Smooth muscle cell (in vitro differentiated cells): Measurements from ENCODE around the gene LSAMP. TPM values are rescaled to one million over a fixed set of nuclear protein-coding genes. Genes with fewer than 3 reads are reported as not detected.

Experiments used
- DNase-seq: peaks from one replicate; lab custom pipeline; 2025; ENCODE audit not compliant: unreplicated experiment; lab: John Stamatoyannopoulos, UW
- H2AFZ ChIP-seq: fragments of 200-600 bp; sonication (generic); 2 replicates; pipeline ENCODE4 v1.6.0; 2016; ENCODE audit warnings: antibody characterized with exemption, low read depth, mild to moderate bottlenecking
- H3F3A ChIP-seq: fragments of 200-600 bp; sonication (generic); 2 replicates; pipeline ENCODE4 v1.6.0; 2017; ENCODE audit warnings: antibody characterized with exemption, low read depth
- H3K27ac ChIP-seq: fragments of 200-600 bp; sonication (generic); 2 replicates; pipeline ENCODE4 v1.5.1; 2016; ENCODE audit warnings: low read depth, mild to moderate bottlenecking
- H3K27me3 ChIP-seq: fragments of 200-600 bp; sonication (generic); 2 replicates; pipeline ENCODE4 v1.6.1; 2016; ENCODE audit warnings: low read depth, mild to moderate bottlenecking
- H3K36me3 ChIP-seq: fragments of 200-600 bp; sonication (generic); 2 replicates; pipeline ENCODE4 v1.5.1; 2016; ENCODE audit warnings: low read depth
- H3K4me1 ChIP-seq: fragments of 200-600 bp; sonication (generic); 2 replicates; pipeline ENCODE4 v1.5.1; 2016; ENCODE audit warnings: low read depth
- H3K4me2 ChIP-seq: fragments of 200-600 bp; sonication (generic); 2 replicates; pipeline ENCODE4 v1.6.0; 2016; ENCODE audit warnings: mild to moderate bottlenecking
- H3K4me3 ChIP-seq: fragments of 200-600 bp; sonication (generic); 2 replicates; pipeline ENCODE4 v1.5.1; 2016; ENCODE audit warnings: mild to moderate bottlenecking
- H3K79me2 ChIP-seq: fragments of 200-600 bp; sonication (generic); 2 replicates; pipeline ENCODE4 v1.6.0; 2016; ENCODE audit warnings: low read depth, mild to moderate bottlenecking
- H3K9ac ChIP-seq: fragments of 200-600 bp; sonication (generic); 2 replicates; pipeline ENCODE4 v1.6.0; 2016; ENCODE audit warnings: low read depth
- H3K9me3 ChIP-seq: fragments of 200-600 bp; sonication (generic); replicated peaks from 2 replicates; pipeline ENCODE4 v1.5.1; 2016; ENCODE audit warnings: low read depth
- H4K20me1 ChIP-seq: fragments of 200-600 bp; sonication (generic); 2 replicates; pipeline ENCODE4 v1.6.0; 2016; ENCODE audit warnings: low read depth
- CTCF ChIP-seq: fragments of 200-600 bp; sonication (generic); IDR thresholded peaks from 2 replicates; pipeline ENCODE4 v1.5.1; 2017; ENCODE audit warnings: borderline replicate concordance, mild to moderate bottlenecking, antibody characterized with exemption; ENCODE audit not compliant: insufficient read depth, poor library complexity, severe bottlenecking
- WGBS: methylation state at CpG from one replicate; pipeline ENCODE4 v1.1.7; 2016; ENCODE audit warnings: low lambda C conversion rate; 5-methylcytosine and 5-hydroxymethylcytosine counted together
- polyA plus RNA-seq: library from polyadenylated mRNA; unstranded; fragments of >200 nt; fragmentation: Nextera tagmentation; extraction: Ambion mirVana; gene quantifications from 2 replicates; pipeline ENCODE4 v1.2.1, GENCODE V29; 2016
- total RNA-seq: library from RNA; depleted of rRNA; stranded (reverse); fragments of >200 nt; gene quantifications from 2 replicates; pipeline ENCODE4 v1.2.3, GENCODE V29; 2014

Gene LSAMP
- total and polyA plus RNA-seq, 2 experiments from 2014 or later: 11.2 to 13.6 TPM

DNA sequence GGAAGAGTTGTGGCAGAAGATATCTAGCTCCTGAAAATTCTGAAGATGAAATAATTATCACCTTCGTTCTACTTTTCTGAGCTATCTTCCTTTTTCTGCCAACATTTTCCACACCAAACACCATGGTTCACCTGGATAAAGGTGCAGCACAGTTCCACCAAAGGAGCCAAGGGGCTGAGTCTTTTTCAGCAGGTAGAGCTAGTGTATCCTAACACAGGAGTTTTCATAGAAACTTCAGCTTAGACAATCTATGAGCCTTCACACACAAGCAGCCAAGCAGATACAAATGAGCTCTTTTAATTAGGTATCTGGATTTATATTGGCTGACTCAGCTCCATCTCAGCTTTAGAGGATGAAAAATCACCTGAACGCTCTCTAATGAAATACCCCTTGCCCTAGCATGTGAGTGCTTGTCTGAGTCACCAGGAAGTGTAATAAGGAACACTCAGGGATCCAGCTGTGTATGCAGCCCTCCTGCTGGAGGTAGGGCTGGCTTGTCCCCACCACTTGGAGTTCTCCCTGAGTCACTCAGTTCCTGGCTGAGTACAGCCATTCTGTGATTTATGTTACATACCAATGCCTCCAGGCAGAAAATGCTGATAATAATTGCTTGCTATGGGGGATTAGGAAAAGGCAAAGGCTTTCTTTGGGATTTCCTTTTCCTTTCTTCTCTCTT, 385.7 kb downstream of the LSAMP start:
- Histone ChIP-seq H3K4me1 (peaks cover 6% of the 10 kb centered on the region), H3K27me3 (no peaks in the 10 kb centered on the region), H3F3A (no peaks in the 10 kb centered on the region), H4K20me1 (no peaks in the 10 kb centered on the region), H2AFZ (no peak overlapping the region), H3K4me3 (no peak overlapping the region), H3K9ac (no peak overlapping the region), H3K9me3 (no peaks in the 10 kb centered on the region), H3K27ac (peak overlapping the region; percentile 42), H3K4me2 (no peak overlapping the region), H3K36me3 (no peaks in the 10 kb centered on the region), H3K79me2 (no peaks in the 10 kb centered on the region)
- DNase-seq: no peak
- WGBS: 47% methylated on average over 2 of the region's 2 CpGs
- no peak for TF ChIP-seq CTCF

DNA sequence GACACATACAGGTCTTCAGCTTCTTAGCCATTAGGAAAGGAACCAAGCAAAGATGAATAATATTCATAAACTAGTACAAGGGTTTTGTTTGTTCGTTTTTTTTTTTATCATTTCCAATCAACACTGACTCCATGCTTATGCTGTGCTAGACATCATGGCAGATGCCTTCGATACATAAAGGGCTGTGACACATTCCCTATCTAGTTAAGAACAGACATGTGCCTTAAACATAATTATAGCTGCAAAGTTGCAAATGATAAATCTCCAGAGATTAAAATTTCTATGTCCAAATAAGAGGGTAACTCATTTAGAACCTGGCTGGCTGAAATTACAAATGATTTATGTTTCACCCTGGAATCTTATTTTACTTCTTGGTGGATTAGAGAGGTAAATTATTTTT, 386.4 kb downstream of the LSAMP start:
- no peaks in the 10 kb centered on the region for H3K9me3 ChIP-seq
- no peak for TF ChIP-seq CTCF

DNA sequence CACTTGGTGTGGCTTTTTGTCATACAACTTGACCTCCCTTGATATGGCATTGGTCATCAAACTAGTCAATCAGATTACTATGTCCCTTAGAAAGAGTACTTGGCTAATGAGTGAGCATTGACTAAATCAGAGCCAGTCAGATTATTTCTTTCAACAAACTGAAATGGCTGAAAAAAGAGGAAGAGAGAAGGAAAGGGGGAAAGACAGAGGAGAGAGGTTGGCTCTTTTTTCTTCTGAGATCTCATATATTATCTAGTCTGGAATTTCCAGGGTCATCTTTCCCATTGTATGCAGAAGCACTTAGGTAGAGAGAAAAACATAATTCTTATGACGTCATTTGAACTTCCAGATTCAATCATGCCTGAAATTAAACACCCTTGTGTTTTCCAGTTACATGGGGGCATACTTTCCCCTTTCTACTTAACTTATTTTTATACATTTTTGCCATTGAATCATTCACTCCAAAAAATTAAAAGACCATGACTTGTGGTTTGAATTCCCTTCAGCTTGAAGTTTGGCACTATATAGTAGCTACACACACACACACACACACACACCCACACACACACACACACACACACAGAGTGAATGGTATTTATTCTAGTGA, 387.8 kb downstream of the LSAMP start:
- H3K9ac ChIP-seq: no peak overlapping the region
- H2AFZ ChIP-seq: no peak overlapping the region
- no peak for TF ChIP-seq CTCF
- no peak overlapping the region for H3K4me3 ChIP-seq
- no peaks in the 10 kb centered on the region for H3F3A ChIP-seq
- H3K27me3 ChIP-seq: no peaks in the 10 kb centered on the region
- no peak overlapping the region for H3K4me2 ChIP-seq
- peaks cover 6% of the 10 kb centered on the region for H3K4me1 ChIP-seq
- no peak for DNase-seq
- 83% methylated on average over 1 of the region's 1 CpG for WGBS
- H3K36me3 ChIP-seq: no peaks in the 10 kb centered on the region
- no peaks in the 10 kb centered on the region for H3K79me2 ChIP-seq
- H3K27ac ChIP-seq: no peak overlapping the region
- no peaks in the 10 kb centered on the region for H3K9me3 ChIP-seq
- no peaks in the 10 kb centered on the region for H4K20me1 ChIP-seq

More for the DNA sequence above, 386.4 kb downstream of the LSAMP start:
- Histone ChIP-seq H4K20me1 (no peaks in the 10 kb centered on the region), H3K36me3 (no peaks in the 10 kb centered on the region), H3K4me1 (peaks cover 6% of the 10 kb centered on the region), H3K4me2 (no peak overlapping the region), H3K27ac (no peak overlapping the region), H3K4me3 (no peak overlapping the region), H3K79me2 (no peaks in the 10 kb centered on the region), H3K27me3 (no peaks in the 10 kb centered on the region), H3F3A (no peaks in the 10 kb centered on the region), H3K9ac (no peak overlapping the region), H2AFZ (no peak overlapping the region)
- WGBS: 80% methylated on average over 2 of the region's 2 CpGs
- no peak for DNase-seq

- Histone ChIP-seq H3K27ac (no peak overlapping the region), H2AFZ (no peak overlapping the region), H3K36me3 (no peaks in the 10 kb centered on the region), H3K9ac (no peak overlapping the region), H4K20me1 (no peaks in the 10 kb centered on the region), H3K4me3 (no peak overlapping the region), H3K9me3 (no peaks in the 10 kb centered on the region), H3K4me1 (peaks cover 6% of the 10 kb centered on the region), H3K79me2 (no peaks in the 10 kb centered on the region), H3K4me2 (no peak overlapping the region), H3F3A (no peaks in the 10 kb centered on the region), H3K27me3 (no peaks in the 10 kb centered on the region)
- no peak for TF ChIP-seq CTCF
- DNase-seq: no peak
- 92% methylated on average over 2 of the region's 2 CpGs for WGBS
These were observed 389.0 kb downstream of the LSAMP start for GRCh38 chr3:116056280-116056679.
